GM21529 (cell line): ENCODE results near the gene STARD9.

Experiments used
- ATAC-seq: cut with Tn5 transposase; IDR thresholded peaks from one replicate; pipeline ENCODE4 v1.9.1; 2021; ENCODE audit not compliant: unreplicated experiment

STARD9 gene

GRCh38 chr15:42727750-42728381 is 152.5 kb downstream of the STARD9 start:
- ATAC-seq = no peak

GRCh38 chr15:42728560-42728959 is 153.2 kb downstream of the STARD9 start:
- no peak for ATAC-seq

GRCh38 chr15:42728972-42729371 is 153.6 kb downstream of the STARD9 start:
- no peak for ATAC-seq

- ATAC-seq = no peak
These were observed 154.0 kb downstream of the STARD9 start for GRCh38 chr15:42729409-42729808.

- ATAC-seq = no peak
These were observed 154.7 kb downstream of the STARD9 start for GRCh38 chr15:42730135-42730534.

GRCh38 chr15:42730536-42730935 is 155.1 kb downstream of the STARD9 start:
- ATAC-seq = no peak

GRCh38 chr15:42731461-42731860 is 156.1 kb downstream of the STARD9 start:
- no peak for ATAC-seq

- ATAC-seq = no peak
These were observed 156.9 kb downstream of the STARD9 start for GRCh38 chr15:42732095-42732827.

- no peak for ATAC-seq
These were observed 157.6 kb downstream of the STARD9 start for GRCh38 chr15:42733027-42733426.

- no peak for ATAC-seq
These were observed 158.8 kb downstream of the STARD9 start for GRCh38 chr15:42734076-42734672.

- no peak for ATAC-seq
These were observed 160.2 kb downstream of the STARD9 start for GRCh38 chr15:42735382-42736165.

GRCh38 chr15:42736178-42736792 is 160.9 kb downstream of the STARD9 start:
- ATAC-seq = peak; percentile 33

GRCh38 chr15:42736793-42737528 is 161.6 kb downstream of the STARD9 start, which contains the start of gene CDAN1:
Gene CDAN1 (minus strand): TSS chr15:42737128. CDS start chr15:42737102, 26 bp downstream.
- ATAC-seq = peak; percentile 86

GRCh38 chr15:42737529-42738328 is 162.3 kb downstream of the STARD9 start:
- no peak for ATAC-seq

GRCh38 chr15:42741710-42742109 is 166.3 kb downstream of the STARD9 start:
- ATAC-seq = no peak

GRCh38 chr15:42742149-42742548 is 166.7 kb downstream of the STARD9 start:
- no peak for ATAC-seq

- ATAC-seq = no peak
These were observed 168.8 kb downstream of the STARD9 start for GRCh38 chr15:42744195-42744594.

GRCh38 chr15:42749266-42749665 is 173.9 kb downstream of the STARD9 start:
- ATAC-seq = no peak

- no peak for ATAC-seq
These were observed 174.9 kb downstream of the STARD9 start for GRCh38 chr15:42750306-42750705.
